SU-DHL-6 (cell line): ENCODE data around the gene STK11.

Experiments used
- H2AFZ ChIP-seq: fragments of 200-600 bp; sonication (generic); 2 replicates; pipeline ENCODE4 v1.6.1; 2014; ENCODE audit warnings: low read depth, mild to moderate bottlenecking, moderate library complexity, mixed read lengths, antibody characterized with exemption, low read length; ENCODE audit not compliant: severe bottlenecking
- H3F3A ChIP-seq: fragments of 200-600 bp; shearing (Covaris generic); 2 replicates; pipeline ENCODE4 v1.6.0; 2016; ENCODE audit warnings: antibody characterized with exemption, mild to moderate bottlenecking; ENCODE audit not compliant: insufficient read depth
- H3K27ac ChIP-seq: fragments of 200-600 bp; sonication (generic); 2 replicates; pipeline ENCODE4 v1.5.1; 2016; ENCODE audit warnings: low read depth, mild to moderate bottlenecking, low read length, moderate library complexity, mixed read lengths
- H3K27me3 ChIP-seq: fragments of 200-600 bp; sonication (generic), shearing (Covaris generic); 2 replicates; pipeline ENCODE4 v1.6.0; 2014; ENCODE audit warnings: mild to moderate bottlenecking, low read length
- H3K36me3 ChIP-seq: fragments of 200-600 bp; sonication (generic); 2 replicates; pipeline ENCODE4 v1.6.1; 2014; ENCODE audit warnings: mild to moderate bottlenecking, low read length, mixed read lengths
- H3K4me2 ChIP-seq: fragments of 300-600, 200-600 bp; shearing (Covaris generic), sonication (generic); 2 replicates; pipeline ENCODE4 v1.6.0; 2014; ENCODE audit warnings: low read length, low read depth, mild to moderate bottlenecking; ENCODE audit not compliant: poor library complexity, severe bottlenecking
- H3K4me3 ChIP-seq: fragments of 200-600 bp; sonication (generic); 2 replicates; pipeline ENCODE4 v1.5.1; 2014; ENCODE audit warnings: antibody characterized with exemption, low read length, mild to moderate bottlenecking, mixed read lengths; ENCODE audit not compliant: insufficient read depth, poor library complexity, severe bottlenecking
- H3K79me2 ChIP-seq: fragments of 200-600 bp; sonication (generic); 2 replicates; pipeline ENCODE4 v1.6.1; 2014; ENCODE audit warnings: mild to moderate bottlenecking, low read length, moderate library complexity; ENCODE audit not compliant: insufficient read depth
- H3K9ac ChIP-seq: fragments of 200-600 bp; sonication (generic); 2 replicates; pipeline ENCODE4 v1.7.0; 2014; ENCODE audit warnings: mild to moderate bottlenecking, low read length
- H3K9me2 ChIP-seq: fragments of 200-600 bp; sonication (generic); replicated peaks from 2 replicates; pipeline ENCODE4 v1.6.1; 2014; ENCODE audit warnings: low read length; ENCODE audit not compliant: insufficient read depth
- H3K9me3 ChIP-seq: fragments of 200-600 bp; sonication (generic); 2 replicates; pipeline ENCODE4 v1.6.1; 2014; ENCODE audit warnings: low read length, mixed read lengths; ENCODE audit not compliant: insufficient read depth
- H4K20me1 ChIP-seq: fragments of 200-600 bp; sonication (generic); 2 replicates; pipeline ENCODE4 v1.6.1; 2014; ENCODE audit warnings: low read depth, mild to moderate bottlenecking, antibody characterized with exemption, low read length, moderate library complexity, mixed read lengths
- CTCF ChIP-seq: fragments of 200-600 bp; sonication (generic); IDR thresholded peaks from one replicate; pipeline ENCODE4 v1.5.1; 2017; ENCODE audit warnings: antibody characterized with exemption, mild to moderate bottlenecking, low read length, moderate library complexity; ENCODE audit not compliant: insufficient read depth, poor library complexity, severe bottlenecking
- EZH2phosphoT487 ChIP-seq: fragments of 200-600 bp; sonication (generic), shearing (Covaris generic); conservative IDR thresholded peaks from 2 replicates; pipeline ENCODE4 v1.6.1; 2018; ENCODE audit warnings: mild to moderate bottlenecking, antibody characterized with exemption, low read length, moderate library complexity, mixed read lengths

The STK11 gene

GRCh38 chr19:1224847-1225246 lies 19.3 kb downstream of the STK11 start:
- Histone ChIP-seq H2AFZ (no peak overlapping the region), H3K27me3 (no peaks in the 10 kb centered on the region), H3K9me3 (no peaks in the 10 kb centered on the region), H3F3A (no peaks in the 10 kb centered on the region), H3K9me2 (no peaks in the 10 kb centered on the region), H4K20me1 (no peaks in the 10 kb centered on the region), H3K9ac (no peak overlapping the region), H3K4me3 (no peak overlapping the region), H3K79me2 (no peaks in the 10 kb centered on the region), H3K36me3 (no peaks in the 10 kb centered on the region), H3K4me2 (no peak overlapping the region), H3K27ac (no peak overlapping the region)
- TF ChIP-seq CTCF, result no peak
- no peak for TF ChIP-seq EZH2phosphoT487

DNA sequence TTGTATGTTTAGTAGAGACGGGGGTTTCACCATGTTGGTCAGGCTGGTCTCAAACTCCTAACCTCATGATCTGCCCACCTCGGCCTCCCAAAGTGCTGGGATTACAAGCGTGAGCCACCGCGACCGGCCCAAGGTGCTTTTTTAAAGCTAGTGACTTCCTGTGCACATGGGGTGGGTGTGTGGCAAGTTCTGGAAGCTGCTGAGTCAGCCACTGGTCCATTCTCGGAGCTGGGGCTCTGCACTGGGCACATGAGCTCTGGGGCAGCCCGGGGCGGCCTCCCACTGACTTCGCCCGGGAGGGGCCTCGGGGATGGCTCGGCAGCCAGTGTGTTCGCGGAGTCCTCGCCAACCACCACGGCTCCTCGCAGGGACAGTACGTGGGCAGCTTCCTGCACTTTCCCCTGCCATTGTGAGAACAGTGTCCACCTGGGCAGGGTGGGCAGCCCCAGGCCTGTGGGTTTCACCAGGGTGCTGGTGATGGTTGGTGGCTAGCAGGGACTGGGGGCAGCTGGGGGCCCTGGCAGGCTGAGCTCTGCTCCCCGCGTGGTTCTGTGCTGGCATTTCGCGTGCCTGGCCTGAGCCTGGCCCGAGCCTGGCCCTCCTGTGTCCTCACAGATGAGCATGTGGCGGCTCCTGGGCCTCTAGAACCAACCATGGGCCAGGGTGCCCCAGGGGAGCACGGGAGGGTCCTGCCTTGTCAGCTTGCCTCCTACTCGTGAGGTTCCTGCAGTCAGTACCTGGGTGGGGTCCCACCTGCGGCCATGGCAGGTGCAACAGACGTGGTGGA lies 20.1 kb downstream of the STK11 start:
- Histone ChIP-seq H3K9me3 (no peaks in the 10 kb centered on the region), H3K4me2 (no peak overlapping the region), H3K36me3 (no peaks in the 10 kb centered on the region), H3K9me2 (no peaks in the 10 kb centered on the region), H4K20me1 (no peaks in the 10 kb centered on the region), H3K4me3 (no peak overlapping the region), H3K79me2 (no peaks in the 10 kb centered on the region), H3F3A (no peaks in the 10 kb centered on the region), H3K9ac (no peak overlapping the region), H2AFZ (no peak overlapping the region), H3K27ac (no peak overlapping the region), H3K27me3 (no peaks in the 10 kb centered on the region)
- TF ChIP-seq EZH2phosphoT487, result no peak
- no peak for TF ChIP-seq CTCF

DNA sequence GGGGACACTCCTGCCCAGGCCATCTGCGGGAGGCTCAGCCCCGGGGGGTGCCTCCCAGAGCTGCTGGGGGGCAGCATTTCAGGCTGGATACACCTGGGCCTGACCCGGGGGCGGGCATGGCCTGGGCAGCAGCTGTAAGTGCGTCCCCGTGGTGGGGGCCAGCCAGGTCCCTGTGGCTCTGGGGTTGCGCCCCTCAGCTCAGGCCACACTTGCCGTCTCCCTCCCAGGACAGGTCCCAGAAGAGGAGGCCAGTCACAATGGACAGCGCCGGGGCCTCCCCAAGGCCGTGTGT lies 20.6 kb downstream of the STK11 start:
- Histone ChIP-seq H3K9ac (no peak overlapping the region), H3K36me3 (no peaks in the 10 kb centered on the region), H3F3A (no peaks in the 10 kb centered on the region), H3K9me3 (no peaks in the 10 kb centered on the region), H3K4me2 (no peak overlapping the region), H2AFZ (no peak overlapping the region), H3K9me2 (no peaks in the 10 kb centered on the region), H3K27me3 (no peaks in the 10 kb centered on the region), H3K27ac (no peak overlapping the region), H4K20me1 (no peaks in the 10 kb centered on the region), H3K4me3 (no peak overlapping the region), H3K79me2 (no peaks in the 10 kb centered on the region)
- TF ChIP-seq EZH2phosphoT487, result no peak
- no peak for TF ChIP-seq CTCF
